Panc1 (cell line): ENCODE results near the gene METTL5. TPM values are rescaled to one million over a fixed set of nuclear protein-coding genes. Genes with fewer than 3 reads are reported as not detected.

Experiments
- ATAC-seq: fragments of 200-7000 bp; cut with Tn5 transposase; 2 replicates; pipeline ENCODE4 v1.9.1; 2020; ENCODE audit warnings: mild to moderate bottlenecking, moderate library complexity
- BruUV-seq: library from RNA; stranded (reverse); fragments of 400-500 nt; replicated peaks from 2 replicates; lab custom pipeline; 2021; lab: Mats Ljungman, UMichigan
- CTCF ChIA-PET: fragments of 300-600 bp; sonication (Branson Sonifier 250); formaldehyde crosslinking; loops from one replicate; lab custom pipeline; 2022; ENCODE audit warnings: antibody characterized with exemption; lab: Charles Lee
- POLR2A ChIA-PET: fragments of 300-600 bp; sonication (Branson Sonifier 250); formaldehyde crosslinking; loops from one replicate; lab custom pipeline; 2022; ENCODE audit warnings: antibody characterized with exemption; lab: Charles Lee
- DNase-seq: peaks from one replicate; pipeline ENCODE4 v3.0.0-alpha.2; 2010; ENCODE audit warnings: low read depth, low spot score
- H3K27ac ChIP-seq: 2 replicates; pipeline ENCODE4 v1.5.1; 2011; ENCODE audit warnings: mild to moderate bottlenecking, low read length, inconsistent platforms
- H3K27me3 ChIP-seq: fragments of 200-500 bp; sonication (Bioruptor generic); 2 replicates; pipeline ENCODE4 v1.6.0; 2014; ENCODE audit warnings: low read length, inconsistent platforms; ENCODE audit not compliant: control insufficient read depth, insufficient read depth
- H3K36me3 ChIP-seq: fragments of 200-500 bp; sonication (Bioruptor generic); 2 replicates; pipeline ENCODE4 v1.5.1; 2014; ENCODE audit warnings: inconsistent platforms, mild to moderate bottlenecking, low read length, moderate library complexity; ENCODE audit not compliant: control insufficient read depth, insufficient read depth
- H3K4me1 ChIP-seq: 2 replicates; pipeline ENCODE4 v1.5.1; 2011; ENCODE audit warnings: inconsistent platforms, mild to moderate bottlenecking, low read length, moderate library complexity; ENCODE audit not compliant: control insufficient read depth, insufficient read depth
- H3K4me3 ChIP-seq, 2 experiments: 2 replicates each; pipeline ENCODE4 v1.5.1; 2011 to 2012; ENCODE audit warnings: low read depth in 2 of 2, low read length in 2 of 2, mild to moderate bottlenecking in 2 of 2, inconsistent platforms in 1 of 2, moderate library complexity in 1 of 2
- H3K9me3 ChIP-seq: fragments of 200-500 bp; sonication (Bioruptor generic); 2 replicates; pipeline ENCODE4 v1.5.1; 2014; ENCODE audit warnings: low read depth, mild to moderate bottlenecking, inconsistent platforms, low read length, moderate library complexity; ENCODE audit not compliant: control insufficient read depth, insufficient read depth
- CTCF ChIP-seq: fragments of 450-650 bp; IDR thresholded peaks from 2 replicates; pipeline ENCODE4 v1.5.1; 2017; ENCODE audit warnings: mild to moderate bottlenecking
- POLR2AphosphoS5 ChIP-seq: IDR thresholded peaks from 2 replicates; pipeline ENCODE4 v1.6.1; 2012; ENCODE audit warnings: mild to moderate bottlenecking, low read depth, low read length, moderate library complexity
- REST ChIP-seq, 2 experiments: IDR thresholded peaks; 2 replicates each; pipeline ENCODE4 v1.6.1; 2011 to 2012; ENCODE audit warnings: low read depth in 2 of 2, control low read depth in 1 of 2, low read length in 1 of 2, mild to moderate bottlenecking in 1 of 2, moderate library complexity in 1 of 2; ENCODE audit not compliant: insufficient read depth in 1 of 2
- SIN3A ChIP-seq: IDR thresholded peaks from 2 replicates; pipeline ENCODE4 v1.6.1; 2012; ENCODE audit warnings: low read depth, mild to moderate bottlenecking, low read length, moderate library complexity, borderline replicate concordance; ENCODE audit not compliant: insufficient read depth
- TCF7L2 ChIP-seq: IDR thresholded peaks from 2 replicates; pipeline ENCODE4 v1.6.1; 2011; ENCODE audit warnings: mild to moderate bottlenecking, low read depth, low read length, inconsistent platforms
- in situ Hi-C: cut with HindIII; loops from 2 replicates; pipeline ENCODE4 v1.10.0; 2016; ENCODE audit warnings: low sequenced_read_pairs, low pct_unique_long_range_greater_than_20kb
- intact Hi-C: fragments of 100-400 bp; cut with micrococcal nuclease; formaldehyde crosslinking; loops from one replicate; pipeline ENCODE4 v1.10.0; 2022; ENCODE audit not compliant: unreplicated experiment
- total RNA-seq: library from RNA; stranded (reverse); gene quantifications from one replicate; pipeline ENCODE4 v1.2.1, GENCODE V29; 2021; ENCODE audit not compliant: unreplicated experiment

Gene METTL5
- total RNA-seq, 1 experiment from 2014 or later = 81.4 TPM

- Histone ChIP-seq H3K9me3 (no peaks in the 10 kb centered on the region), H3K27ac (no peak overlapping the region), H3K27me3 (no peaks in the 10 kb centered on the region), H3K36me3 (peaks cover 9% of the 10 kb centered on the region), H3K4me3 (no peak overlapping the region), H3K4me1 (no peaks in the 10 kb centered on the region)
- ChIA-PET CTCF (no interaction called here), POLR2A (no interaction called here)
- no peak for DNase-seq
- no TSS peak for BruUV-seq
- in situ Hi-C loops = no loop called here
- TF ChIP-seq SIN3A (no peak), REST (IDR thresholded peaks at IDR 0.05; ENCODE audit: insufficient read depth in 1 of 2, low read depth in 2 of 2, low read length in 1 of 2) (no peak), CTCF (no peak), POLR2AphosphoS5 (no peak)
- intact Hi-C loops = no loop called here
- ATAC-seq = no peak
Measured at GRCh38 chr2:169815849-169816248, 8.9 kb downstream of the METTL5 start.

GRCh38 chr2:169808221-169808620 is 16.5 kb downstream of the METTL5 start:
- Histone ChIP-seq H3K27ac (no peak overlapping the region), H3K9me3 (no peaks in the 10 kb centered on the region), H3K4me1 (no peaks in the 10 kb centered on the region), H3K27me3 (no peaks in the 10 kb centered on the region), H3K4me3 (no peak overlapping the region), H3K36me3 (peaks cover 55% of the 10 kb centered on the region)
- TF ChIP-seq SIN3A (no peak), POLR2AphosphoS5 (no peak), REST (IDR thresholded peaks at IDR 0.05; ENCODE audit: insufficient read depth in 1 of 2, low read depth in 2 of 2, low read length in 1 of 2) (no peak), CTCF (no peak), TCF7L2 (no peak)
- intact Hi-C loops = no loop called here
- in situ Hi-C loops = no loop called here
- BruUV-seq = no TSS peak
- ChIA-PET CTCF (no interaction called here), POLR2A (no interaction called here)
- ATAC-seq (no peak), DNase-seq (no peak)
